CD4-positive, alpha-beta T cell (primary cell): ENCODE measurements around the gene PEDS1. TPM values are rescaled to one million over a fixed set of nuclear protein-coding genes. Genes with fewer than 3 reads are reported as not detected.
"Not testable (repeated sequence)": the region's sequence is repeated elsewhere in the genome, so short reads cannot be mapped to it uniquely, and the experiment has no call there.

Source experiments
- ATAC-seq: fragments of 200-7000 bp; cut with Tn5 transposase; one replicate; pipeline ENCODE4 v1.10.0; 2022; ENCODE audit warnings: mild to moderate bottlenecking; ENCODE audit not compliant: poor library complexity
- CTCF ChIA-PET: fragments of 350-600 bp; sonication (Branson Sonifier 250); formaldehyde crosslinking; loops from one replicate; lab custom pipeline; 2021; ENCODE audit warnings: antibody characterized with exemption, inconsistent platforms; lab: Charles Lee
- POLR2A ChIA-PET: fragments of 350-600 bp; sonication (Branson Sonifier 250); formaldehyde crosslinking; loops from one replicate; lab custom pipeline; 2021; ENCODE audit warnings: antibody characterized with exemption, inconsistent platforms; lab: Charles Lee
- DNase-seq, 14 experiments: peaks; one replicate each; pipeline ENCODE4 v3.0.0-alpha.2; 2013 to 2020; ENCODE audit warnings: mixed read lengths in 2 of 14
- H3K27ac ChIP-seq, 2 donors: one replicate each; pipeline versions ENCODE4 v1.5.1 to v1.7.0; 2013; ENCODE audit warnings: low read length in 2 of 2, low read depth in 1 of 2, mild to moderate bottlenecking in 1 of 2
- H3K27me3 ChIP-seq, 2 experiments: 1 replicate in 1 of 2; 2 replicates in 1 of 2; pipeline versions ENCODE4 v1.6.1 to v1.7.0; 2013; ENCODE audit warnings: low read length in 2 of 2, control low read depth in 1 of 2, mild to moderate bottlenecking in 1 of 2, moderate library complexity in 1 of 2; ENCODE audit not compliant: insufficient read depth in 2 of 2, control insufficient read depth in 1 of 2
- H3K36me3 ChIP-seq: one replicate; pipeline ENCODE4 v1.6.1; 2013; ENCODE audit warnings: low read length, control low read depth; ENCODE audit not compliant: insufficient read depth
- H3K4me1 ChIP-seq: one replicate; pipeline ENCODE4 v1.6.1; 2013; ENCODE audit warnings: low read length, control low read depth; ENCODE audit not compliant: insufficient read depth
- H3K4me3 ChIP-seq: one replicate; pipeline ENCODE4 v1.5.1; 2013; ENCODE audit warnings: mild to moderate bottlenecking, low read length, moderate library complexity
- H3K9me3 ChIP-seq, 2 experiments: 1 replicate in 1 of 2; 2 replicates in 1 of 2; pipeline versions ENCODE4 v1.6.1 to v1.7.0; 2013; ENCODE audit warnings: low read length in 2 of 2, mild to moderate bottlenecking in 2 of 2, control low read depth in 1 of 2, moderate library complexity in 1 of 2; ENCODE audit not compliant: control insufficient read depth in 1 of 2, insufficient read depth in 1 of 2
- H3K27ac Mint-ChIP-seq: one replicate; pipeline ENCODE4 v1.8.0; 2020; ENCODE audit warnings: mixed read lengths
- H3K27me3 Mint-ChIP-seq: one replicate; pipeline ENCODE4 v1.8.0; 2021; ENCODE audit warnings: mixed read lengths
- H3K36me3 Mint-ChIP-seq: one replicate; pipeline ENCODE4 v1.8.0; 2021; ENCODE audit warnings: low read depth, mixed read lengths
- H3K4me1 Mint-ChIP-seq: one replicate; pipeline ENCODE4 v1.8.0; 2021; ENCODE audit warnings: low read depth, mixed read lengths
- H3K4me3 Mint-ChIP-seq: one replicate; pipeline ENCODE4 v1.8.0; 2020; ENCODE audit warnings: mild to moderate bottlenecking, mixed read lengths
- H3K9me3 Mint-ChIP-seq: one replicate; pipeline ENCODE4 v1.8.0; 2020; ENCODE audit warnings: mixed read lengths
- CTCF ChIP-seq: fragments of 200-600 bp; IDR thresholded peaks from one replicate; pipeline ENCODE4 v1.8.0; 2022; ENCODE audit warnings: antibody characterized with exemption, mild to moderate bottlenecking
- intact Hi-C, 2 experiments: fragments of 100-400 bp; cut with DNase I in 1 of 2; cut with micrococcal nuclease in 1 of 2; formaldehyde crosslinking; loops; one replicate each; pipeline versions ENCODE4 v1.15.1 to v1.9.0; 2023 to 2025; cut with DNase I, micrococcal nuclease
- total RNA-seq, 174 experiments: library from RNA in 2 of 174; stranded (reverse) in 2 of 174; gene quantifications; one replicate each; pipeline ENCODE4 v1.2.3 and lab custom pipeline; 2021 to 2026

The PEDS1 gene
- total RNA-seq, 2 experiments from 2014 or later = 21.3 to 21.9 TPM

- peaks cover 59% of the 10 kb centered on the region for H3K36me3 ChIP-seq
- peaks cover 65% of the 10 kb centered on the region for H3K36me3 Mint-ChIP-seq
- CTCF ChIA-PET = no interaction called here
- intact Hi-C loops = no loop called here
- H3K4me1 Mint-ChIP-seq = peaks cover 15% of the 10 kb centered on the region
- H3K4me1 ChIP-seq = peaks cover 5% of the 10 kb centered on the region
- POLR2A ChIA-PET = no interaction called here
- no peak overlapping the region for H3K4me3 ChIP-seq
- no peak for TF ChIP-seq CTCF
- no peak overlapping the region for H3K27ac Mint-ChIP-seq
- H3K27me3 ChIP-seq = no peaks in the 10 kb centered on the region
- H3K27ac ChIP-seq = no peak overlapping the region
- H3K4me3 Mint-ChIP-seq = no peak overlapping the region
- H3K9me3 Mint-ChIP-seq = no peaks in the 10 kb centered on the region
- ATAC-seq (no peak), DNase-seq (peak in 1 of 14 experiments; percentile 17)
- no peaks in the 10 kb centered on the region for H3K9me3 ChIP-seq
- H3K27me3 Mint-ChIP-seq = no peaks in the 10 kb centered on the region
Observed at GRCh38 chr20:50138120-50138478, 15.4 kb downstream of the PEDS1 start.

GRCh38 chr20:50137702-50138101 is 15.8 kb downstream of the PEDS1 start:
- POLR2A ChIA-PET = not testable (repeated sequence)
- peaks cover 61% of the 10 kb centered on the region for H3K36me3 Mint-ChIP-seq

GRCh38 chr20:50136822-50137599 is 16.5 kb downstream of the PEDS1 start:
- H3K4me3 ChIP-seq = no peak overlapping the region
- intact Hi-C loops = no loop called here

More at GRCh38 chr20:50137702-50138101, 15.8 kb downstream of the PEDS1 start:
- H3K9me3 ChIP-seq, H3K27me3 ChIP-seq, H3K27ac ChIP-seq, intact Hi-C loops, H3K4me3 ChIP-seq, H3K27me3 Mint-ChIP-seq, H3K4me3 Mint-ChIP-seq, CTCF ChIA-PET, H3K27ac Mint-ChIP-seq, ATAC-seq, H3K9me3 Mint-ChIP-seq, DNase-seq, H3K4me1 ChIP-seq: not testable (repeated sequence)
- peaks cover 11% of the 10 kb centered on the region for H3K4me1 Mint-ChIP-seq
- H3K36me3 ChIP-seq = peaks cover 59% of the 10 kb centered on the region

GRCh38 chr20:50135157-50135556 is 18.4 kb downstream of the PEDS1 start:
- CTCF ChIA-PET = interaction anchor here (2.7 kb wide), 1 partner anchor 34 kb away, joined by 13 read pairs; no protein-coding TSS in a partner anchor
- POLR2A ChIA-PET, H3K4me1 ChIP-seq, H3K27me3 ChIP-seq, H3K9me3 Mint-ChIP-seq, DNase-seq, H3K27ac ChIP-seq, H3K4me3 Mint-ChIP-seq, H3K27me3 Mint-ChIP-seq, intact Hi-C loops, ATAC-seq, H3K27ac Mint-ChIP-seq, H3K4me1 Mint-ChIP-seq, H3K9me3 ChIP-seq, H3K4me3 ChIP-seq: not testable (repeated sequence)
- H3K36me3 ChIP-seq = peaks cover 55% of the 10 kb centered on the region
- peaks cover 55% of the 10 kb centered on the region for H3K36me3 Mint-ChIP-seq

More at GRCh38 chr20:50136822-50137599, 16.5 kb downstream of the PEDS1 start:
- H3K9me3 ChIP-seq = no peaks in the 10 kb centered on the region
- Mint-ChIP-seq H3K27me3 (no peaks in the 10 kb centered on the region), H3K9me3 (no peaks in the 10 kb centered on the region), H3K4me3 (no peak overlapping the region), H3K4me1 (peaks cover 10% of the 10 kb centered on the region), H3K27ac (no peak overlapping the region), H3K36me3 (peaks cover 62% of the 10 kb centered on the region)
- no peak overlapping the region for H3K27ac ChIP-seq
- ChIA-PET CTCF (no interaction called here), POLR2A (no interaction called here)
- no peak for ATAC-seq
- DNase-seq = peak in 2 of 14 experiments; percentile 31 to 41
- H3K36me3 ChIP-seq = peaks cover 60% of the 10 kb centered on the region
- TF ChIP-seq CTCF = no peak
- no peaks in the 10 kb centered on the region for H3K4me1 ChIP-seq
- H3K27me3 ChIP-seq = no peaks in the 10 kb centered on the region
